ENCODE results near the gene SCP2.
A peak's percentile ranks its signal among the peaks of the same experiment; 100 is the strongest.
"Not testable (repeated sequence)": the region's sequence is repeated elsewhere in the genome, so short reads cannot be mapped to it uniquely, and the experiment has no call there.

The SCP2 gene

DNA sequence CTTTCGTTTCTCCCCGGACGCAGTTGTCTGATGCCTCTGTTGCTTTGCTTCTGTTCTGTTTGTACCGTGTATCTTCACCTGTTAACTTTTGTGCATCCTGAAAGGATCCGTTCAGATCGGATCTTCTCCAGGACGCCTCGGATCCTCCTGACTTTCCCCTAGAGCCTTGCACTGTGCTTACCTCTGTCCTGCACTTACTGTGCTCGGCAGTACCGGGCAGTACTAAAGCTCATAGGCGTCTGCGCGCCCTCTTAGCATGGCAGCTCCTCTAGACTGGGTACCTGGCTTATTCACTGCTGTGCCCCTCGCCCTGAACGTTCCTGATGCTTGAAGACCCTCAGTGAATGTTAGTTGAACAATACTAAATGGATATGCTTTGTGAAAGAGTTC lies 934 bp downstream of the SCP2 start:
- no peak for TF ChIP-seq Cebpa-rat (IDR thresholded peaks at IDR 0.05)
- Histone ChIP-seq H3K4me2 (peak overlapping the region; percentile 96), H3K27me3 (peaks cover 34% of the 10 kb centered on the region), H3K36me3 (no peaks in the 10 kb centered on the region), H3K4me3 (peak overlapping the region; percentile 77), H3K4me1 (peaks cover 17% of the 10 kb centered on the region), H3K9me3 (no peaks in the 10 kb centered on the region), H4K20me1 (no peaks in the 10 kb centered on the region), H3K9ac (peak overlapping the region; percentile 73), H3K27ac (no peak overlapping the region)

DNA sequence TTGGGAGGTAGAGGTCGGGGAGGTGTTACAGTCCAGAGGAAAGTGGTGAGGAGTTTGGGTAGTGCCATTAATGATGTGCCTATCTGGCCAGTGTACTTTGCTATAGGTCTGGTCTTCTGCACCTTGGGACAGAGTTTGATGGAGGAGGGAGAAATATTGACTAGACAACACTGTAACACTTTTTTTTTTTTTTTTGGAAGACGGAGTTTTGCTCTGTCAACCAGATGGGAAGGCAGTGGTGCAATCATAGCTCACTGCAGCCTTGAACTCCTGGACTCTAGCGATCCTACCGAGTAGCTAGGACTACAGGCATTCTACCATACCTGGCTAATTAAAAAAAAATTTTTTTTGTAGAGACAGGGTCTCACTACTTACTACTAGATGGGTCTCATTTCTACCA lies 1.9 kb downstream of the SCP2 start:
- Histone ChIP-seq H3K4me2 (no peak overlapping the region), H4K20me1 (no peaks in the 10 kb centered on the region), H3K9ac (no peak overlapping the region), H3K4me1 (peaks cover 17% of the 10 kb centered on the region), H3K27ac (no peak overlapping the region), H3K27me3 (peaks cover 34% of the 10 kb centered on the region), H3K4me3 (no peak overlapping the region), H3K36me3 (no peaks in the 10 kb centered on the region), H3K9me3 (no peaks in the 10 kb centered on the region)
- no peak for TF ChIP-seq Cebpa-rat (IDR thresholded peaks at IDR 0.05)

DNA sequence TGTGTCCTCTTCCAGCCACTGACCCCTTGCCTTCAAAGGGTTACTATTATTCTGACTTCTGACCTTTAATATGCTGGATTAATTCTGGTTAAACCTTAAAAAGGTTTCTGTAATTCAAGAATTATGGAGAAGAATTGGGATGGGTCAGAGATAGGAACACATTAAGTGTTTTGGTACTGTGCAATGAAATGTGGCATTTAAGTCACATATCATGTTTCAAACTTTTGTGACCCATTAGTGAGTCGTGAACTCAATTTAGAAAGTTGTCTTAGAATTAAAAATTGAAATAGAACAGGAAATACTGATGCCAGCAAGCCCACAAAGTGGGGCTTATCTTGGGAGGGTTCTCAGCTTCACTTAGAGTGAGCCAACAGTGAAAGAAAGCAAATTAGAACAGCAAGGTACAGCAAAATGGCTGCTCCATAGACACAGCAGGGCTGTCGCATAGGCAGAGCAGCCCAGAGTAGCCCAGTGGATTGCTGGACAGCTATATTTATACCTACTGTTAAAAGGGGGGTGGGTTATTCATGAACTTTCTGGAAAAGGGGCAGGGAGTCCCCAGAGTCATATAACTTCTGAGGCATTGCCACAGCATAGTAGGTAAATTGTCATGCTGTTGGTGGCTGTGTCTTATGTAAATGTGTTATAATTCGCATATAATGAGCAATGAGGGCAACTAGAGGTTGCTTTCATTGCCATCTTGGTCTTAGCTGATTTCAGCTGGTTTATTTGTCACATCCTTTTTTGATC lies 10.5 kb downstream of the SCP2 start:
- H3K27me3 ChIP-seq = no peaks in the 10 kb centered on the region
- no peaks in the 10 kb centered on the region for H3K4me1 ChIP-seq
- H3K27ac ChIP-seq = no peak overlapping the region
- H3K4me2 ChIP-seq = no peak overlapping the region
- H3K9ac ChIP-seq = no peak overlapping the region
- no peaks in the 10 kb centered on the region for H3K36me3 ChIP-seq
- no peaks in the 10 kb centered on the region for H3K9me3 ChIP-seq
- H3K4me3 ChIP-seq = no peak overlapping the region
- H4K20me1 ChIP-seq = no peaks in the 10 kb centered on the region
- no peak for TF ChIP-seq Cebpa-rat (IDR thresholded peaks at IDR 0.05)

DNA sequence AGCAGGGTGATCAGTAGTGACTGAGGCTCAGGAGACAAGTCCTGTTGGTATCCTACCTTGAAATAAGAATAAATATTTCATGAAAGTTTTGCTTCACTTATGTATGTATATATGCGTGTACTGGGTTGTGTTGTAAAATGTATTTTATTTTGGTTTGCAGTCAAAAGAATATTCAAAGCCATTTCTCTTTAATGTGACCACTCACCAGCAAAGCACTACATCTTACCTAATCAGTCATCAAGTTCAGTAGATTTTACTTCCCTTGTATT lies 11.0 kb downstream of the SCP2 start:
- H3K27me3 ChIP-seq = no peaks in the 10 kb centered on the region
- H3K4me2 ChIP-seq = no peak overlapping the region
- H4K20me1 ChIP-seq = no peaks in the 10 kb centered on the region
- H3K9me3 ChIP-seq = no peaks in the 10 kb centered on the region
- H3K4me1 ChIP-seq = no peaks in the 10 kb centered on the region
- no peaks in the 10 kb centered on the region for H3K36me3 ChIP-seq
- H3K9ac ChIP-seq = no peak overlapping the region
- H3K27ac ChIP-seq = no peak overlapping the region
- no peak for TF ChIP-seq Cebpa-rat (IDR thresholded peaks at IDR 0.05)
- no peak overlapping the region for H3K4me3 ChIP-seq

DNA sequence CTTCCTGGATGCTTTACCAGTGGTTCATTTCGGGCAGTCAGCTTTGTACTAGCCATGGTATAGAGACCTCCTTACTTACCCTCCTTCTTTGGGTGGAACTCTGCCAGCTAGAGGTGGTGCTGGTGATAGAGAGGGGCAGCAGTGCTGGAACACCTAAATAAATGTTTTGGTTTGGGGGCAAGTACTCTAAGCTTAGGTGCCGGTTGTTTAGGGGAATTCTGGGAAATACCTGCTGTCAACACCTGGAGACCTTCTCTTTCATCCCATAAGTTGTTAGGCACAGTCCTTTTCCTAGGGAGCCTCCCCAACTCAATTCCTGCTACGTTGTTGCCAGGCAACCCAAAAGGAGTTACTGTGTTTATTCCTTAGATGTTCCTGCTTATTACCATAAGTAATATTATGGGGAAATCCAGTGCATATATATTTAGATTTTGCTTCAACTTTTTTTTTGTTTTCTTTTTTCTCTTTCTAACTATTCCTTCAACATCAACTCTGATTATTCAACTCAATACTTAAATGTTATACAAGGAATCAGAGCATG lies 16.9 kb downstream of the SCP2 start:
- H3K4me3 ChIP-seq = no peak overlapping the region
- no peaks in the 10 kb centered on the region for H3K36me3 ChIP-seq
- no peak overlapping the region for H3K4me2 ChIP-seq

DNA sequence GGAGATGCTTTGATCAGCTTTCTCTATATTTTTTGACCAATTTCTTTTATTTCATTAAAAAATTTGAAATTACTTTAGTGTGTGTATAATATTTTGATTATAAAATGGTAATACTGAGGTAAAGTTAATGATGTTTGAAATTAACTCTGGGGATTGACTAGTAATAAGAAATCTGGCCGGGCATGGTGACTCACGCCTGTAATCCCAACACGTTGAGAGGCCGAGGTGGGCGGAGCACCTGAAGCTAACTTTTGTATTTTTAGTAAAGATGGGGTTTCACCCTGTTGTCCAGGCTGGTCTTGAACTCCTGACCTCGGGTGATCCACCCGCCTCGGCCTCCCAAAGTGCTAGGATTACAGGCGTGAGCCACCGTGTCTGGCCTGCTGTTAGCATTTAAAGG lies 17.5 kb downstream of the SCP2 start:
- Histone ChIP-seq H3K36me3 (no peaks in the 10 kb centered on the region), H3K4me2 (no peak overlapping the region), H3K27ac (no peak overlapping the region), H3K4me3 (no peak overlapping the region), H3K9ac (no peak overlapping the region), H3K27me3 (no peaks in the 10 kb centered on the region), H3K9me3 (no peaks in the 10 kb centered on the region), H4K20me1 (no peaks in the 10 kb centered on the region), H3K4me1 (no peaks in the 10 kb centered on the region)
- no peak for TF ChIP-seq Cebpa-rat (IDR thresholded peaks at IDR 0.05)

More for the DNA sequence above, 16.9 kb downstream of the SCP2 start:
- H3K9ac ChIP-seq = no peak overlapping the region
- H4K20me1 ChIP-seq = no peaks in the 10 kb centered on the region
- TF ChIP-seq Cebpa-rat (IDR thresholded peaks at IDR 0.05) = no peak
- H3K4me1 ChIP-seq = no peaks in the 10 kb centered on the region
- H3K9me3 ChIP-seq = no peaks in the 10 kb centered on the region
- no peaks in the 10 kb centered on the region for H3K27me3 ChIP-seq
- H3K27ac ChIP-seq = no peak overlapping the region

DNA sequence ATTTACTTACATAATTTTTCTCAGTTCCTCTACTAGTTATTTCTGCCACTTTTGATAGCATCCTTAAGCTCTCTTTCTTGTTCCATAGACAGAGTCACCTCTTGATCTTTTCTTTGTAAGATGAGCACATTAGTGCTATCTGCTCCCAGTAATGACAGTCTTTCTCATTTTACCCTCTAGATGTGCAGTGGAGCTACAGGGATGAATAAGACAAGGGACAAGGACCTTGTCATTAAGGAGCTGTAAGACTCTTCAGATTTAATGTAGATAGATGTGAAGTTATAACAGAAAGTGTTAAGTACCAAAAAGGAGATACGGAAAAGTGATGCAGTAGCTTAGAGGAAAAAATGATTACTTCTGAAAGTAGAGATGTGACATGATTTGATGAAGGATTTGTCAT lies 20.4 kb downstream of the SCP2 start:
- Histone ChIP-seq H3K9ac (no peak overlapping the region), H3K4me2 (no peak overlapping the region), H3K36me3 (peaks cover 3% of the 10 kb centered on the region; the same call in 1 of the 2 replicates), H3K4me1 (no peaks in the 10 kb centered on the region), H4K20me1 (no peaks in the 10 kb centered on the region), H3K4me3 (no peak overlapping the region), H3K9me3 (no peaks in the 10 kb centered on the region), H3K27ac (no peak overlapping the region), H3K27me3 (no peaks in the 10 kb centered on the region)
- no peak for TF ChIP-seq Cebpa-rat (IDR thresholded peaks at IDR 0.05)

DNA sequence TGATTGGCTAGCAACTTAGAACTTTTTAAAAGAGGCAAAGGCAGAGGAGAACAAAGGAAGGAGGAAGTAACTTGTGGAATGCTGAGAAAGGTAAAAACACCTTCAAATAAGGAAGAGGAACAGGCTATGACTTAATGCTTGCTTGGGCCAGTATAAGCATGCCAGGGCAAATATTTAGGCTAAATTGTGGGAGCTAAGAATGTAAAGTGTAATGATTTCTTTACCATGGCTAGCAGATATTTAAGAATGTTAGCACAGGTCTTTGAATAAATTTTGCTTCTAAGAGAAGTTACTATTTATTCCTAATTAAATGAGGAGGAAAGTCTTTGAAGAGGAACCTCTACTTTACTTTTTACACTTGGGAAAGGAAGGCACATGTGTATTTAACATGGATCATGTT lies 22.5 kb downstream of the SCP2 start:
- not testable (repeated sequence) for H3K27me3 ChIP-seq, H3K9ac ChIP-seq, H3K27ac ChIP-seq, H4K20me1 ChIP-seq, H3K4me1 ChIP-seq, H3K9me3 ChIP-seq, H3K4me3 ChIP-seq, H3K4me2 ChIP-seq, H3K36me3 ChIP-seq

DNA sequence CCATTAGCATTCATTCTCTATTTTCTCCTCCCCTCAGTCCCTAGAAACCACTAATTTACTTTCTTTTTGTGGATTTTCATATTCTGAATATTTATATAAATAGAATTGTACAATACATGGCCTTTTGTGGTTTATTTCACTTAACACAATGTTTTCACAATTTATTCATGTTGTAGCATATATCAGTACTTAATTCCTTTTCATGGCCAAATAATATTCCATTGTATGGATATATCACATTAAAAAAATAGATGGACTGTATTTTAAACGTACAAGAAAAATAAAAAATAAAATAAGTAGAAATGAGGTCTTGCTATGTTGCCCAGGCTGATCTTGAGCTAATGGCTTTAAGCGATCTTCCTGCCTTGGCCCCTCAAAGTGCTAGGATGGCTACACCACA lies 25.0 kb downstream of the SCP2 start:
- H3K27me3 ChIP-seq = no peaks in the 10 kb centered on the region
- TF ChIP-seq Cebpa-rat (IDR thresholded peaks at IDR 0.05) = no peak
- no peaks in the 10 kb centered on the region for H3K9me3 ChIP-seq
- H3K4me2 ChIP-seq = no peak overlapping the region
- H4K20me1 ChIP-seq = no peaks in the 10 kb centered on the region
- no peak overlapping the region for H3K27ac ChIP-seq
- no peak overlapping the region for H3K4me3 ChIP-seq
- H3K9ac ChIP-seq = no peak overlapping the region
- H3K36me3 ChIP-seq = peaks cover 8% of the 10 kb centered on the region
- peaks cover 10% of the 10 kb centered on the region for H3K4me1 ChIP-seq

DNA sequence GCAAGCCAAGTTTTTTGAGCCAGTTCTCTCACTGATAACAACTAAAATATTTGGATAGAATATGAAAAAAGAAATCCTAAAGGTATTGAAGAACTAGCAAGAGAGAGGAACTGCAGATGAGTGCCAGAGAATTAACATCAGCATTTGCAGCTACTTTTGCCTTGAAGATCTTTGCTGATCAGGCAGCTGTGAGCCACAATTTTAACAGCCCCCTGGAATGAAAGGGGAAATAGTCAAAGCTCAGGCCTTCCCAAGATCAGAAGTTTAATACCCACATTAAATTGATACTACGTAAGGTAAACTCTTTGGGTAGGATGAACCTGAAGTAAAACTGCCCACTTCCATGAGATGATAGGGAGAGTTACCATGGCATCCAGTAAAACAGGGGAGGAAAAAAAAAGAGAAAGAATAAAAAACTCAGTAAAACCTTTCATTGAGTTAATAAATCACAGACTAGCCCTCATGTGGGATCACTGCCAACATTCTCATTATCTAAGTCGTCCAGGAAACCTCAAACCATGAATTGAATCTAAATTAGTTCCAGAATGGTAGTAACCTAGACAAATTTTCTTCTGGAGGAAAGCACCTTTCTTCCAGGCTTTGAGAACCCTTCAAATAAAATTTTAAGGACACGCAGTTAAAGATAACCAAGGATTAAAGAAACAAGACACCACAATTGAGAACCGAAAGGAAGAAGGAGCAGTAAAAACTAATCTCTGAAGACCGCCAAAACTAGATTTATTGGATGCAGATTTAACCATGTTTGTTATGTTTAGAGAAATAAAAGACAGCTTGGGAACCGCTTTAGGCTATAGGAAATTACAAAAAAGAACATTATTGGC lies 28.3 kb downstream of the SCP2 start:
- no peaks in the 10 kb centered on the region for H4K20me1 ChIP-seq
- peaks cover 8% of the 10 kb centered on the region for H3K36me3 ChIP-seq
- TF ChIP-seq Cebpa-rat (IDR thresholded peaks at IDR 0.05) = no peak
- H3K4me1 ChIP-seq = peaks cover 10% of the 10 kb centered on the region
- H3K9me3 ChIP-seq = no peaks in the 10 kb centered on the region
- H3K27me3 ChIP-seq = no peaks in the 10 kb centered on the region
- no peak overlapping the region for H3K9ac ChIP-seq
- peak overlapping the region; percentile 29; the same call in 1 of the 2 replicates for H3K4me2 ChIP-seq
- H3K4me3 ChIP-seq = no peak overlapping the region
- no peak overlapping the region for H3K27ac ChIP-seq

All from BLaER1 (cell line).